Loucy (cell line): ENCODE measurements around the gene ADCY2.

Experiments
- H2AFZ ChIP-seq: fragments of 200-600 bp; sonication (generic); 2 replicates; pipeline ENCODE4 v1.6.0; 2016; ENCODE audit warnings: antibody characterized with exemption, mild to moderate bottlenecking, low read length, moderate library complexity
- H3F3A ChIP-seq: fragments of 200-600 bp; 2 replicates; pipeline ENCODE4 v1.6.0; 2016; ENCODE audit warnings: antibody characterized with exemption, low read depth, mild to moderate bottlenecking
- H3K27me3 ChIP-seq: fragments of 200-600 bp; sonication (generic); 2 replicates; pipeline ENCODE4 v1.6.1; 2014; ENCODE audit warnings: low read length, mild to moderate bottlenecking; ENCODE audit not compliant: insufficient read depth, poor library complexity, severe bottlenecking
- H3K36me3 ChIP-seq: fragments of 200-600 bp; sonication (generic); 2 replicates; pipeline ENCODE4 v1.6.1; 2016; ENCODE audit warnings: low read length; ENCODE audit not compliant: insufficient read depth
- H3K4me1 ChIP-seq: fragments of 200-600 bp; sonication (generic); 2 replicates; pipeline ENCODE4 v1.5.1; 2014; ENCODE audit warnings: low read length, mild to moderate bottlenecking; ENCODE audit not compliant: insufficient read depth, poor library complexity, severe bottlenecking
- H3K4me2 ChIP-seq: fragments of 200-600 bp; sonication (generic); 2 replicates; pipeline ENCODE4 v1.6.0; 2014; ENCODE audit warnings: antibody characterized with exemption, low read length, low read depth, mild to moderate bottlenecking; ENCODE audit not compliant: poor library complexity, severe bottlenecking
- H3K4me3 ChIP-seq: fragments of 200-600 bp; sonication (generic); 2 replicates; pipeline ENCODE4 v1.5.1; 2014; ENCODE audit warnings: low read length, mild to moderate bottlenecking, mixed read lengths; ENCODE audit not compliant: poor library complexity, severe bottlenecking
- H3K79me2 ChIP-seq: fragments of 200-600 bp; sonication (generic); 2 replicates; pipeline ENCODE4 v1.6.1; 2014; ENCODE audit warnings: low read length; ENCODE audit not compliant: insufficient read depth
- H3K9ac ChIP-seq: fragments of 200-600 bp; sonication (generic); 2 replicates; pipeline ENCODE4 v1.6.0; 2014; ENCODE audit warnings: mild to moderate bottlenecking, low read depth, low read length, moderate library complexity; ENCODE audit not compliant: poor library complexity, severe bottlenecking
- H3K9me2 ChIP-seq: fragments of 200-600 bp; sonication (generic); replicated peaks from 2 replicates; pipeline ENCODE4 v1.6.1; 2016; ENCODE audit warnings: low read depth, low read length, mixed read lengths
- H3K9me3 ChIP-seq: fragments of 200-600 bp; sonication (generic); 2 replicates; pipeline ENCODE4 v1.6.1; 2014; ENCODE audit warnings: mild to moderate bottlenecking, antibody characterized with exemption, low read length, low read depth; ENCODE audit not compliant: insufficient read depth
- H4K20me1 ChIP-seq: fragments of 200-600 bp; sonication (generic); 2 replicates; pipeline ENCODE4 v1.6.0; 2014; ENCODE audit warnings: antibody characterized with exemption, low read length, mild to moderate bottlenecking; ENCODE audit not compliant: insufficient read depth, poor library complexity, severe bottlenecking
- EZH2phosphoT487 ChIP-seq: fragments of 200-600 bp; IDR thresholded peaks from 2 replicates; pipeline ENCODE4 v1.6.1; 2018; ENCODE audit warnings: antibody characterized with exemption, mild to moderate bottlenecking, moderate library complexity, borderline replicate concordance
- TF ChIP-seq, protein P1 (sequence below): fragments of 200-600 bp; sonication (generic); conservative IDR thresholded peaks from 2 replicates; pipeline ENCODE4 v1.5.1; 2014; ENCODE audit warnings: mild to moderate bottlenecking, antibody characterized with exemption, low read length

The ADCY2 gene

DNA sequence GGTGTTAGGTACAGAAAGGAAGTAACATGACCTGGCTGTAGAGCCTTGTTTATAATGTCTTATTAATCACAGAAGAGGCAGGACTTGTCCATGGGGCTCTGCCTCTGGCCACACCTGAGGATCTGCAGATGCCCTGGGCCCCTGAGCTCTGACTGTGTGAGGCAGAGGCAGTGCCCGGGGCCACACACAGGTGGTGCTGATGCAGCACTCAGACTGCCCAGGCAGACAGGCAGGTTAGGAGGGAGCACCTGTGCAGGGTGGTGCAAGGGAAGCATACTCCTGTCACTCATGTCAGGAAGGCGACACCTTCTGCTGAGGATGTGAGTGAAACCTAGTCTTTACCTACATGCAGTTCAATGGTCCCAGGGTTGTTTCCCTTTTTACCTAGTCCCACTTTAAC is 366.3 kb downstream of the ADCY2 start:
- H3K36me3 ChIP-seq = no peaks in the 10 kb centered on the region
- TF ChIP-seq EZH2phosphoT487 = no peak
- TF ChIP-seq, protein P1, sequence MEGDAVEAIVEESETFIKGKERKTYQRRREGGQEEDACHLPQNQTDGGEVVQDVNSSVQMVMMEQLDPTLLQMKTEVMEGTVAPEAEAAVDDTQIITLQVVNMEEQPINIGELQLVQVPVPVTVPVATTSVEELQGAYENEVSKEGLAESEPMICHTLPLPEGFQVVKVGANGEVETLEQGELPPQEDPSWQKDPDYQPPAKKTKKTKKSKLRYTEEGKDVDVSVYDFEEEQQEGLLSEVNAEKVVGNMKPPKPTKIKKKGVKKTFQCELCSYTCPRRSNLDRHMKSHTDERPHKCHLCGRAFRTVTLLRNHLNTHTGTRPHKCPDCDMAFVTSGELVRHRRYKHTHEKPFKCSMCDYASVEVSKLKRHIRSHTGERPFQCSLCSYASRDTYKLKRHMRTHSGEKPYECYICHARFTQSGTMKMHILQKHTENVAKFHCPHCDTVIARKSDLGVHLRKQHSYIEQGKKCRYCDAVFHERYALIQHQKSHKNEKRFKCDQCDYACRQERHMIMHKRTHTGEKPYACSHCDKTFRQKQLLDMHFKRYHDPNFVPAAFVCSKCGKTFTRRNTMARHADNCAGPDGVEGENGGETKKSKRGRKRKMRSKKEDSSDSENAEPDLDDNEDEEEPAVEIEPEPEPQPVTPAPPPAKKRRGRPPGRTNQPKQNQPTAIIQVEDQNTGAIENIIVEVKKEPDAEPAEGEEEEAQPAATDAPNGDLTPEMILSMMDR = peak; percentile 49
- no peaks in the 10 kb centered on the region for H4K20me1 ChIP-seq
- no peak overlapping the region for H3K9ac ChIP-seq
- H3K27me3 ChIP-seq = no peaks in the 10 kb centered on the region
- H2AFZ ChIP-seq = no peak overlapping the region
- no peak overlapping the region for H3K4me3 ChIP-seq
- no peak overlapping the region for H3K4me2 ChIP-seq
- no peaks in the 10 kb centered on the region for H3K4me1 ChIP-seq
- H3K79me2 ChIP-seq = no peaks in the 10 kb centered on the region
- no peaks in the 10 kb centered on the region for H3K9me3 ChIP-seq
- no peaks in the 10 kb centered on the region for H3F3A ChIP-seq
- no peaks in the 10 kb centered on the region for H3K9me2 ChIP-seq

DNA sequence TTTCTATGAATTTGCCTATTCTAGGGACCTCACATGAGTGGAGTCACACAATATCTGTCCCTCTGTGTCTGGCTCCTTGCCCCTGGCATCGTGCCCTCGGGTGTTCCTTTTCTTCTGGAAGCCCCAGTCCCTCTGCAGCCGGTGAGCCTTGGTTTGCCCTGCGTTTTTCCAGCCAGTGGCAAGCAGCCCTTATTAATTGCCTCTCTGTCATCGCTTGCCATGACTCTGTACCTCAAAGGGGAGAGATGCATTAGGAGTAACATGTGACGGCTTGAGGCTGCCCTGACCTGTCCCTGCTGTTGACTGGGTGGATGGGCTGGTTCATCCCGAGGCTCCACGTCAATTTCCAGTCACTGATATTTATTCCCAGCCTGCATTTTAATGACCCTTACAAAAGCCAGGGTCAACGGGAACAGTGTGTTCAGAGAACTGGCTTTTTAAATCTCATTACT is 367.7 kb downstream of the ADCY2 start:
- H3K9me2 ChIP-seq = no peaks in the 10 kb centered on the region
- no peak for TF ChIP-seq EZH2phosphoT487
- TF ChIP-seq, protein P1 = no peak
- H4K20me1 ChIP-seq = no peaks in the 10 kb centered on the region

DNA sequence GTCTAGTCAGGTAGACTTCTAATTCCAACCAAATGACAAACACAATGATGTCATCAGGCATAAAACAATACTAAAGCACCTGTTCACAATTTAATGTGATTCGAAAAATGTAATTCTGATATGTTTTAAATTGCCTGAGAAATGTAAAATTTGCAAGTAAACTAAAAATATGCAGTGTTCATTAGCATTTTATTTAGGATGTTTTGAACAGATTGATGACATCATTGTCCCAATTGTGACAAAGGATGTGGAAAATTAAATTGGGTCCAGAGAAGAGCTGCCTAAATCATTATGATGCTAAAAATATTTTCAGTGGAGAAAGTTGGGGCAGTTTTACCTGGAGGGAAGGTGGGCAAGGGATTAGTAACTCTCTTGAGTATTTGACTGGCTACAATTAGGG is 368.5 kb downstream of the ADCY2 start:
- H3K4me1 ChIP-seq = no peaks in the 10 kb centered on the region
- H4K20me1 ChIP-seq = no peaks in the 10 kb centered on the region
- H3K4me3 ChIP-seq = no peak overlapping the region
- no peak overlapping the region for H3K4me2 ChIP-seq
- no peak overlapping the region for H3K9ac ChIP-seq
- no peaks in the 10 kb centered on the region for H3K27me3 ChIP-seq
- TF ChIP-seq, protein P1 = no peak
- no peak for TF ChIP-seq EZH2phosphoT487
- H3K9me2 ChIP-seq = no peaks in the 10 kb centered on the region
- no peaks in the 10 kb centered on the region for H3K36me3 ChIP-seq
- H3K79me2 ChIP-seq = no peaks in the 10 kb centered on the region
- H3F3A ChIP-seq = no peaks in the 10 kb centered on the region
- H2AFZ ChIP-seq = no peak overlapping the region
- no peaks in the 10 kb centered on the region for H3K9me3 ChIP-seq

More for the DNA sequence above, 367.7 kb downstream of the ADCY2 start:
- Histone ChIP-seq H3K9me3 (no peaks in the 10 kb centered on the region), H2AFZ (no peak overlapping the region), H3K4me3 (no peak overlapping the region), H3K36me3 (no peaks in the 10 kb centered on the region), H3K9ac (no peak overlapping the region), H3K4me1 (no peaks in the 10 kb centered on the region), H3K27me3 (no peaks in the 10 kb centered on the region), H3K4me2 (no peak overlapping the region), H3F3A (no peaks in the 10 kb centered on the region), H3K79me2 (no peaks in the 10 kb centered on the region)
